NB4 (cell line): ENCODE results near the gene NUTM1.

Experiments
- POLR2A ChIP-seq: IDR thresholded peaks from 2 replicates; pipeline ENCODE4 v1.6.1; 2011; ENCODE audit warnings: mild to moderate bottlenecking; ENCODE audit not compliant: insufficient read length; ENCODE audit errors: extremely low read depth
- TF ChIP-seq, protein P1 (sequence below): IDR thresholded peaks from one replicate; pipeline ENCODE4 v1.5.1; 2012; ENCODE audit warnings: low read depth, low read length
- TF ChIP-seq, protein P2 (sequence below): IDR thresholded peaks from 2 replicates; pipeline ENCODE4 v1.6.1; 2011; ENCODE audit warnings: low read depth, low read length

DNA sequence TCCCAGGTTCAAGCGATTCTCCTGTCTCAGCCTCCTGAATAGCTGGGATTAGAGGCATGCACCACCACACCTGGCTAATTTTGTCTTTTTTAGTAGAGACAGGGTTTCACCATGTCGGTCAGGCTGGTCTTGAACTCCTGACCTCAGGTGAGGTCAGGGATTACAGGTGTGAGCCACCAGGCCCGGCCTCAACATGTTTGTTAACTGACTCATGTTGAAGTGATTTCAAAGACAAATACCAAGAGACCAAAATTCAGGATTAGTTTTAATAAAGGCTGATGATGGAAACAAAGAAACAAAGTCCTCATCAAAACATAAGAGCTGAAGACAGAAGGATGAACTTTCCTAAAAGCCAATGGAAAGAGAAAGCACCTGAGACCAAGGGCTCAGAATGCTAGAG, 42.1 kb upstream of the NUTM1 start:
- TF ChIP-seq, protein P1, sequence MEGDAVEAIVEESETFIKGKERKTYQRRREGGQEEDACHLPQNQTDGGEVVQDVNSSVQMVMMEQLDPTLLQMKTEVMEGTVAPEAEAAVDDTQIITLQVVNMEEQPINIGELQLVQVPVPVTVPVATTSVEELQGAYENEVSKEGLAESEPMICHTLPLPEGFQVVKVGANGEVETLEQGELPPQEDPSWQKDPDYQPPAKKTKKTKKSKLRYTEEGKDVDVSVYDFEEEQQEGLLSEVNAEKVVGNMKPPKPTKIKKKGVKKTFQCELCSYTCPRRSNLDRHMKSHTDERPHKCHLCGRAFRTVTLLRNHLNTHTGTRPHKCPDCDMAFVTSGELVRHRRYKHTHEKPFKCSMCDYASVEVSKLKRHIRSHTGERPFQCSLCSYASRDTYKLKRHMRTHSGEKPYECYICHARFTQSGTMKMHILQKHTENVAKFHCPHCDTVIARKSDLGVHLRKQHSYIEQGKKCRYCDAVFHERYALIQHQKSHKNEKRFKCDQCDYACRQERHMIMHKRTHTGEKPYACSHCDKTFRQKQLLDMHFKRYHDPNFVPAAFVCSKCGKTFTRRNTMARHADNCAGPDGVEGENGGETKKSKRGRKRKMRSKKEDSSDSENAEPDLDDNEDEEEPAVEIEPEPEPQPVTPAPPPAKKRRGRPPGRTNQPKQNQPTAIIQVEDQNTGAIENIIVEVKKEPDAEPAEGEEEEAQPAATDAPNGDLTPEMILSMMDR, result no peak
- TF ChIP-seq, protein P2, sequence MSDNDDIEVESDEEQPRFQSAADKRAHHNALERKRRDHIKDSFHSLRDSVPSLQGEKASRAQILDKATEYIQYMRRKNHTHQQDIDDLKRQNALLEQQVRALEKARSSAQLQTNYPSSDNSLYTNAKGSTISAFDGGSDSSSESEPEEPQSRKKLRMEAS, result no peak
- no peak for TF ChIP-seq POLR2A
